GM21381 (cell line): ENCODE results near the gene IFITM2.
"Not testable (repeated sequence)": the region's sequence is repeated elsewhere in the genome, so short reads cannot be mapped to it uniquely, and the experiment has no call there.

ENCODE experiments used
- ATAC-seq: cut with Tn5 transposase; IDR thresholded peaks from one replicate; pipeline ENCODE4 v1.9.1; 2021; ENCODE audit warnings: mild to moderate bottlenecking, moderate library complexity; ENCODE audit not compliant: unreplicated experiment

Gene IFITM2

DNA sequence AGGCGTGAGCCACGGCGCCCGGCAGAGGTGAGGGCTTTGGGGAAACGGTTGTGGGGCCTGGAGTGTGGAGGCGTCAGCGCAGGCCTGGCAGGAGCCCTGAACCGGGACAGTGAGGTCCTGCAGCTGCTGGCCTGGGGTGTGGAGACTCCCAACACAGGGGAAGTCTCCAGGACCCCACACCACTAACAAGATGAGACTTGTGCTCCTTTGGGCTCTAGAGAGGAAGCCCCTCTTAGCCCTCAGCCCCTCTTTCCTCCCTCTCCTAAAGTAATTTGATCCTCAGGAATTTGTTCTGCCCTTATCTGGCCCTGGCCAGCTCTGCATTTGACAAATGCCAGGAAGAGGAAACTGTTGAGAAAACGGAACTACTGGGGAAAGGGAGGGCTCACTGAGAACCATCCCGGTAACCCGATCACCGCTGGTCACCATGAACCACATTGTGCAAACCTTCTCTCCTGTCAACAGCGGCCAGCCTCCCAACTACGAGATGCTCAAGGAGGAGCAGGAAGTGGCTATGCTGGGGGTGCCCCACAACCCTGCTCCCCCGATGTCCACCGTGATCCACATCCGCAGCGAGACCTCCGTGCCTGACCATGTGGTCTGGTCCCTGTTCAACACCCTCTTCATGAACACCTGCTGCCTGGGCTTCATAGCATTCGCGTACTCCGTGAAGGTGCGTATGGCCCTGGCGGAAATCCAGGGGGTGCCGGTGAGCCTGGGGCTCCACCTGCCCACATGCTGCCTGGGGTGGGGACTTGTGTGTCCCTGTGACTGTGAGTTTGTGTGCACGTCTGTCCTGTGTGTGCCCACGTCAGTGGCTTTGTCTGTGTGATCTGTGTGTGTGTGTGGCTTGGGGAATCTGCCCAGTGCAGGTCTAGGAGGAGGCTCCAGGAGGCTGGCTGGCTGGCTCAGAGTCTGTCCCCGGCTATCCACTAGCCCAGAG is at the start of gene IFITM2:
TSS of gene IFITM2 (plus strand) at position 51 of the 943 bp plus-strand sequence. CDS start at position 428, 377 bp downstream.
- not testable (repeated sequence) for ATAC-seq

DNA sequence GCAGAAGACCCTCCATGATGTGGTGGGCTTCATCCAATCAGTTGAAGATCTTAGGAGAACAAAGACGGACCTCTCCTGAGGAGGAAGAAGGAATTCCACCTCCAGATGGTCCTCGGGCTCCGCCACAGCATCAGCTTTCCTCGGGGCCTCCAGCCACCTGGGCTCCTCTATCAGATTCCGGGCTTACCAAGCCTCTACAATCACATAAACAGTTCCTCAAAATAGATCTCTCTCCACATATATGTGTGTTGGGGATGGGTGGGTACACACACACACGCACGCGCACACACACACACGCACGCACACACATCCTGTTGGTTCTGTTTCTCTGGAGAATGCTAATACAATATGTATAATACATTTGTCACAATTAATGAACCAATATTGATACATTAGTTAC is 48.2 kb upstream of the IFITM2 start:
- no peak for ATAC-seq

DNA sequence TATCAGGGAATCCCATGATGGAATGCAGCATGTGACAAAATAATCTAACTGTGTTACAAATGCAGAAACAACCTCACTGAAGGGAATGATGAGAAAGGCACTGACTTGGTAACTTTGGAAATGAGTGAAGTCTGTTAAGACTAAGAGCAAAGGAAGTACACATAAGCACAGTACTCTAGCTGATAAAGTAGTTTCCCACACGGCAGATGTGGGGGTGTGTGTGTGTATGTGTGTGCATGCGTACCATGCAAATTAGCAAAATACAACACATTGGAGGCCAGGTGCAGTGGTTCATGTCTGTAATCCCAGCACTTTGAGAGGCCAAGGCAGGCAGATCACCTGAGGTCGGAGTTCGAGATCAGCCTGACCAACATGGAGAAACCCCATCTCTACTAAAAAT is 46.0 kb upstream of the IFITM2 start:
- ATAC-seq = no peak

DNA sequence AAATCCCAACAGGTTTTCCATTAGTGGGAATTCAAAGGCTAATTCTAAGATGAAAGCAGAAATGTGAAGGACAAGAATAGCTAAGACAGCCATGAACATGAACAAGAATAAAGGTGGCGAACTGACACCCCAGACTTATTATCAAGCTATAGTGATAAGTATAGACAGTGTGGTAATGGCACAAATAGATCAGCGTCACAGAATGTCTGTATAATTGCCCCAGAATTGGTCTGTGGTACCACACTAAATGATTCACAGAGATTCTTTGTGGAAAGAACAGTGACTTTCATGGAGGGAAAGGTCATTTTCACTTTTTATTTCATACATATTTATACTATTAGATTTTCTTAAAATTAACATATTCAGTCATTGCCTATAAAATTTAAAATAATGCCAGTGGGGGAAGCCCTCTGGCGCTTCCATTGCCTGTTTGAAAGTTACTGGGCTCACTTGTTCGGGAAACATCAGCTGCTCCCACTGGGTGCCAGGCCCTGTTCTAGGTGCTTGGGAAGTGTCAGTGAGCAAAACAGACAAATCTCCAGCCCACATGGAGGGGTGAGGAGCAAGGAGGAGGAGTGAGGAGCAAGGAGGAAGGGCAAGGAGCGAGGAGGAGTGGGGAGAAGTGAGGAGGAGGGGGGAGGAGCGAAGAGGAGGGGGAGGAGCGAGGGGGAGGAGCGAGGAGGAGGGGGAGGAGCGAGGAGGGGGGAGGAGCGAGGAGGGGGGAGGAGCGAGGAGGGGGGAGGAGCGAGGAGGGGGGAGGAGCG is 40.8 kb upstream of the IFITM2 start:
- ATAC-seq = no peak

DNA sequence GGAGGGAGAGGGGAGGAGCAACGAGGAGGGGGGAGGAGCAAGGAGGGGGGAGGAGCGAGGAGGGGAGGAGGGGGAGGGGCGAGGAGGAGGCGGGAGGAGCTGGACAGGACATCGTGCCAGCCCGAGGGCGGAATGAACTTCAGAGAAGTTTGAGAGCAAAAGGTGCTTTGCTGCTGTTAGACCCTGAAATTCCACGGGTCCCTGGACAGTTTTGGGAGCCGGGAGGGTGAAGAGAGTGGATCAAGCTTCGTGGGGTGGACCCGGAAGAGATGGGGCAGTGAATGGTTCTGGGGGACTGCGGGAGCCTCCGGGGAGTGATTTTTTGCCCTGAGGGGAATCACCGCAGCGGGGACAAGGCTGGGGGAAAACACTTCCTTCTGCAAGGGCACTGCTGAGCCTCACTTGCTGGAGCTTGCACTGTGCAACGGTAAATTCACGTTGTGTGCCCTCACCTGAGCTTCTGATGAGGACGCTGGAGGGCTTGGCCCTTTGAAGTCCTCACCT is 40.1 kb upstream of the IFITM2 start:
- no peak for ATAC-seq

DNA sequence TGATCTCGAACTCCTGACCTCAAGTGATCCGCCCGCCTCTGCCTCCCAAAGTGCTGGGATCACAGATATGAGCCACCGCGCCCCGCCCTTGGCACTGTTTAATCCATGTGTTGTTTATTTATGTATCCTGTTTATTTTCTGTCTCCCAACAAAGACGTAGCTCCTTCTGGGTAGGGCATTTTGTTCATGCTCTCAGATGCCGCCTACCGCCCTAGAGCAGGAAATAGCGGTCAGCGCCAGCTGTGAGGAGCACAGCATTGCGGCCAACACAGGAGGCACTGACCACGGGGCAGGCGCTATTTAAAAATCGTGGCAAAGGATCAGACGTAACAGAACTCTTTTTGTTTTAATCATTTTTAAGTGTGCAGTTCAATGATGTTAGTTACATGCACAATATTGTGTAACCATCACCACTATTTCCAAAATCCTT is 38.9 kb upstream of the IFITM2 start:
- peak; percentile 52 for ATAC-seq

DNA sequence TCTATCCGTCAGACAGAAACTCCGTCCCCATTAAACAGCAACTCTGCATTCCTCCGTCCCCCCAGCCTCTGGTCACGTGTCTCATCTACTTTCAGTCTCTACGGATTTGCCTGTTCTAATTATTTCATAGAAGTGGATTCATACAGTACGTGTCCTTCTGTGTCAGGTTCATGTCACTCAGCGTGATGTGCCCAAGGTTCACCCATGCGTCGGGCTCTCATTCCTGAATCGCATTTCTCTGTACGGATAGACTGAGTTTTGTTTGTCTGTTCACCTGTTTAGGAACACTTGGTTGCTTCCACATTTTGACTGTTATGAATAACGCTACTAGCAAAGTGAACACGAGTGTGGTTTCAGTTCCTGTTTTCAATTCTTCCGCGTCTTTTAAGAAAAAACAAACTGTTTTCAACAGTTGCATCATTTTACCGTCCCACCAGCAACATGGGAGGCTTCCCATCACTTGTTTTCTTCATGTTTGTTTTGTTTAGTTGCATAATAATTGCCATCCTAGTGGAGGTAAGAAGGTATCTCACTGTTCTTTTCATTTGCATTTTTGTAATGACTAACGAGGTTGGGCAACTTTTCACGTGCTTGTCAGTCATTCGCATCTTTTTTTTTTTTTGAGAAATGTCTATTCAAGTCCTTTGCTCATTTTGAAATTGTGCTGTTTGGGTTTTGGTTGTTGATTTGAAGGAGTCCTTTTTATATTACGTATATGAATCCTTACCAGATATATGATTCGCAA is 38.3 kb upstream of the IFITM2 start:
- peak; percentile 74 for ATAC-seq

DNA sequence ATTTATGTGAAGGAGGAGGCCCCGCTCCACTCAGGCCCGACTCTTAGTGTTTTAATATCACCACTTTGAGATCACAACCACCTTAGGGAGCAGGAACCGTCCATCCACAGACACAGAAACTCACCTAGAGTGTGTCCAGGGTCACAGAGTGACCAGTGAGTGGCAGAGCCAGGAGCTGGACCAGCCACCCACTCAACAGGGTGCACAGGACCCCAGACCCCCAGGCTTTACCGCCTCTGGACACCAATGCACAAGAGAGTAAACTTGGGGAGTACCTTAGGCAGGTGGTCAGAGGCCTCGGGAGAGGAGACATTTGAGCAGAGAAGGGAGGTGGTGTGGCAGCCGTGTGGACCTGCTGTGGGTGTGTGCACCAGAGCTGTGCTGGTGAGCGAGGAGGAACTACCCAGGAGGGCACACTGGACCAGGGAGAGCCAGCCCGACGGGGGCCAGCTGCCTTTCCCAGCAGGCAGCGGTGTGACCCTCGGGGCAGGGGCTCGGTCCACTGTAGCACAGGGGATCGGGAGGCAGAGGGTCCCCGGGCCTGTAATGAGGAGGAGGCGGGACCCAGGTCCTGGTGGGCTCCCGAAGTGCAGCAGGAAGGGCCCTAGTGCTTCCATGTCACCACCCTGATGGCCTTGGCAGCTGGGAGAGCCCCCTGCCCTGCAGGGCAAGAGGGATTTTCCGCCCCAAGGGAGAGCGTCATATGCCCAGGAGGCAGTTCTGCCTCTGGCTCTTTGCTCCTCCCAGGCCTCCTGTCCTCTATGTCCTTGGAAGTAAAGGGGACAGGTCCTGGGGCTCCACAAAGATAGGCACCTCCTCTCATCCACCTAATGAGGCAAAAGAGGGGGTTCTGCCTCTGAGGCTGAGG is 36.9 kb upstream of the IFITM2 start:
- no peak for ATAC-seq

DNA sequence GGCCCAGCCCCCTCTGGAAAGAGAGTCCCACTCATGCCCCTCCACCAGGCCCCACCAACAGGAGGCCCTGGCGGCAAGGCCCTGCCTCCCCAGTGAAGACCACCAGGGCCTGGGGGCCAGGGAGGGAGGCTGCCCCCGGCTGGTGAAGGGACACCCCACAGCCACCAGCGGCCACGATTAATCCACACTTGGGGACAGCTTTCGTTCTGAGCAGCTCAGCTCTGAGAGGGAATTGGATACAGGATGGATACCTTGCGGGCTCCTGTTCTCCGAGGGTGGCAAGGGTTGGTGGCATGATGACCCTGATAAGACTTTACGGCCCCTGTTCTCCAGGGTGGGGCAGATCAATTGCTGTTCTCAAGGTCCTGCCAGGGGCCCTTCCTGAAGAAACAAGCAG is 36.3 kb upstream of the IFITM2 start:
- ATAC-seq = no peak

DNA sequence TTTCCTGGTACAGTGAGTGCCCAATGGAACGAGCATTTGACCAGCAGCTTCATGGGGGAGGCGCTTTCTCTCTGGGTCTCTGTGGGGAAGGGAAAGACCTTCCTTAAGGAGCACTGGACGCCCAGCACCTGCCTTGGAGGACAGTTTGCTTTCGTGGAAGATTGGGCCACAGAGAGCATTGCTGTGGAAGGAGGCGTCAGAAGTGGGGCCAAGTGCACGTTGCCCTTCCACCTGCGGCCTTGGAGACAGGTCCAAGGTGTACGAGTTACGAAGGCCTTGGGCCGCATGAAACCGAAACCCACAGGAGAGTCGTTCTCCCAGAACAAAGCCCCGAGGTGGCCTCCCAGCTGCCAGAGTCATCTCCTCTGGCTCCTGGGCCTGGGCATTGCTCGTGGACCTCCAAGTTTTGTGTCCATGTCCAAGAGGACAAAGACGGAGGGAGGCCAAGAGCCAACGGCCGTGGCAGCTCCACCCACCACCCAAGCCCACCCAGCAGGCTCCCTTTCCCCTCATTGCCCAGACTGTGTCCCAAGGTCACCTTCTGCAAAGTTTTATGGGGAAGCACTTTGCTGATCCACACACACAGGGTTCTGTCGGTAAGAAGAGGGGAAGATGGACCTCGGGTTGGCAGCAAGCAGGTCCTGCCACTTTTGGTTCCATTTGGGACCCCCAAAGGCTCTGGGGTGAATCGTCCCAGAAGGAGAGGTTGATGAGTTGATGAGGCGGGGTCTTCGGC is 35.3 kb upstream of the IFITM2 start:
- no peak for ATAC-seq

DNA sequence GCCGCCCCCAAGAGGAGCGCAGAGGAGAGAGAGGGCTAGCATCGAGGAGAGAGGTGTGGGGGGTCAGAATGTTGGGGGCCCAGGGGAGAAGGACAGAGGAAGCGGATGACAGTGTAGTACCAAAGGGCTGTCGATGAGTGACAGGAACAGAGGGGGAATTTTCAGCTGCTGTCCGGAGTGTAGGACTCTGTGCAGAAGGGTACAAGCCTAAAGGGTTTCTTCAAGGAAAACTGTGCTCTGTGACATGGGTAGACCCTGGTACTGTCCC is 34.8 kb upstream of the IFITM2 start:
- no peak for ATAC-seq

DNA sequence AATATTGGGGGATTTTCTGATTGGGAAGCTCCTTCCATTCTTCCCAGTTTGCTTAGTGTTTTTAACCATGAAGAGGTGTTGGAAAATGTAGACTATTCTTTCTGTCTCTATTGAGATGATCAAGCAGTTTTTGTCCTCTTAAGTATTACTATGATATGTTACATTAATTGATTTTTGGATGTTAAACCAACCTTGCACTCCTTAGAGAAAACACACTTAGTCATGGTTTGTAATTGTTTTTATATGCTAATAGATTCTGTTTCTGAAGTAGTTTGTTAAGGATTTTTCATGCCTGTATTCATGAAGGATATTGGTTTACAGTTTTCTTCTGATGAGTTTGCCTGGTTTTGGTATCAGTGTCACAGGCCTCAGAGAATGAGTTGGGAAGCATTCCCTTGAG is 31.4 kb upstream of the IFITM2 start:
- no peak for ATAC-seq

DNA sequence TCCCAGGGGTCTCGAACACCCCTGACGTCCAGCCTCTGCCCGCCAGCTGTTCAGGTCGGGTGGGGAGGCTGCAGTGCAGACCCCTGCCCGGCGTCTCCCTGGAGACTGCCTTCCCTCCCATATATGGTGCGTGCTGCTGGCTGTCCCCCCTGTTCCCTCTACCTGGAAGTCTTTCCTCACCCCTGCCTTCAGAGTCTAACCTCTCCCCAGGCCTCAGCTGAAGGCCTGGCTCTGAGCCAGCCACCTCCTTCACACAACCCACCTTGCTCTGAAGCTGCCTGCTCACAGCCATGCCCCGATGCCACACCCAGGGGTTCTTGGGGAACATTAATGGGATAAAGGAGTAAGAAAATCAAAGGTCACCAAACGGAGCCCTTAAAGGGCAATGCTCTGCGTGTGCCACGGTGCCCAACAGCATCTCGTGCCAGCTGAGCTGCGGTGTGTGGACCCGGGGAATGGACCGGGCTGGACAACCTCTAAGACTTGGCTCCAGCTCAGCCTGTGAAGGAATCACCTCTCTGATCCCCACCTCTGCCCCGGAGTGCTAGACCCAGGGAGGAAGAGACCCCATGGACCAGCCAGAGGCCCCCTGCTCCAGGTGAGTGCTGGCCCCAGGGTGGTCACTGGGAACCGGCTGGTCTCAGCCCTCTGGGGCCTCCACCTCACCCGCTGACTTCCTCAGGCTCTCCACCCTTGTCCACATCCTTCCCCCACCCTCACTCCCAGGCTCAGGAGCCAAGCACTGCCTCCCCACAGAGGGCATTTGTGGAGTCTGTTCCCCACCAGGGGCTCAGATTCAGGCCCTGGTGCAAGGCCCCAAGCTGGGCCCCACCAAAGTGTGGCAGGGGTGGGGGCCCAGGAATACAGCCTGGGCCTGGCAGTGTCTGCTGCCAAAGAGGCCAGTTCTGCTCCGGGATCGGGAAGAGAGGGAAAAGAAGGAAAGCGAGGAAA is 29.3 kb upstream of the IFITM2 start, which contains the start of gene NLRP6:
TSS of gene NLRP6 (plus strand) at position 407 of the 951 bp plus-strand sequence. CDS start at position 570, 163 bp downstream.
- no peak for ATAC-seq

DNA sequence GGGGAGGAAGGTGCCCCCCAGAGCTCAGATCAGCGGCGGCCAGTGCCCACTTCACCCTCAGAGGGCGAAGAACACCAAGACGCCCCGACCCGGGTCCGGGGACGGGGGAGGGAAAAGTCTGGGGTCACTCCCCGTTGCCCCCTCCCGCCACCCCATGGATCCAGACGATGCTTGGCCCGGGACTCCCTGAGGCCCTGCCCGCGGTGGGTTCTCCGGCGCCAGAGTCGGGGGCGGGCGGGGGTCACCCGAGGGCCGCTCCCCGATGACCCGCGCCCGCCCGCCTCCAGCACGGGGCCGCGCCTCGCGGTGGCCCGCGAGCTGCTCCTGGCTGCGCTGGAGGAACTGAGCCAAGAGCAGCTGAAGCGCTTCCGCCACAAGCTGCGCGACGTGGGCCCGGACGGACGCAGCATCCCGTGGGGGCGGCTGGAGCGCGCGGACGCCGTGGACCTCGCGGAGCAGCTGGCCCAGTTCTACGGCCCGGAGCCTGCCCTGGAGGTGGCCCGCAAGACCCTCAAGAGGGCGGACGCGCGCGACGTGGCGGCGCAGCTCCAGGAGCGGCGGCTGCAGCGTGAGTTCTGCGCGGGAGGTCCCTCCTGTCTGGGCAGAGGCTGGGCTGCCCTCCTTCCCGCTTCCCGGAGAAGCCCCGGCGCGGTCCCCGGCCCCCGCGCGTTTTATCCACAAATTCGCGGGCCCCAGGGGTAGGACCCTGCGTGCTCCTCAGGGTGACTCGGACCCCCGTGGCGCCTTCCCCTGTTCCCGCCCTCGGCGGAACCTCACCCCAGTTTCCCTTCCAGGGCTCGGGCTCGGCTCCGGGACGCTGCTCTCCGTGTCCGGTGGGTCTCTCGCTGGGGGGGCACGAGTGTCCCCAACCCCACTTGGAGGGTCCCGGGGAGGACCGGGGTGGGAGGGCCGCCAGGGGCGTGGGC is 28.3 kb upstream of the IFITM2 start:
- ATAC-seq = no peak

DNA sequence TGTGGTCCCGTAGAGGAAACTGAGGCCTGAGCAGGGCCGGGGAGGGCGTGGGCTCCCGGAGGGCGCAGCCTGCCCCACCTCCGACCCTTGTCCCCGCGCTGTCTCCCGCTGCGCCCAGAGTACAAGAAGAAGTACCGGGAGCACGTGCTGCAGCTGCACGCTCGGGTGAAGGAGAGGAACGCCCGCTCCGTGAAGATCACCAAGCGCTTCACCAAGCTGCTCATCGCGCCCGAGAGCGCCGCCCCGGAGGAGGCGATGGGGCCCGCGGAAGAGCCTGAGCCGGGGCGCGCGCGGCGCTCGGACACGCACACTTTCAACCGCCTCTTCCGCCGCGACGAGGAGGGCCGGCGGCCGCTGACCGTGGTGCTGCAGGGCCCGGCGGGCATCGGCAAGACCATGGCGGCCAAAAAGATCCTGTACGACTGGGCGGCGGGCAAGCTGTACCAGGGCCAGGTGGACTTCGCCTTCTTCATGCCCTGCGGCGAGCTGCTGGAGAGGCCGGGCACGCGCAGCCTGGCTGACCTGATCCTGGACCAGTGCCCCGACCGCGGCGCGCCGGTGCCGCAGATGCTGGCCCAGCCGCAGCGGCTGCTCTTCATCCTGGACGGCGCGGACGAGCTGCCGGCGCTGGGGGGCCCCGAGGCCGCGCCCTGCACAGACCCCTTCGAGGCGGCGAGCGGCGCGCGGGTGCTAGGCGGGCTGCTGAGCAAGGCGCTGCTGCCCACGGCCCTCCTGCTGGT is 27.5 kb upstream of the IFITM2 start:
- no peak for ATAC-seq

DNA sequence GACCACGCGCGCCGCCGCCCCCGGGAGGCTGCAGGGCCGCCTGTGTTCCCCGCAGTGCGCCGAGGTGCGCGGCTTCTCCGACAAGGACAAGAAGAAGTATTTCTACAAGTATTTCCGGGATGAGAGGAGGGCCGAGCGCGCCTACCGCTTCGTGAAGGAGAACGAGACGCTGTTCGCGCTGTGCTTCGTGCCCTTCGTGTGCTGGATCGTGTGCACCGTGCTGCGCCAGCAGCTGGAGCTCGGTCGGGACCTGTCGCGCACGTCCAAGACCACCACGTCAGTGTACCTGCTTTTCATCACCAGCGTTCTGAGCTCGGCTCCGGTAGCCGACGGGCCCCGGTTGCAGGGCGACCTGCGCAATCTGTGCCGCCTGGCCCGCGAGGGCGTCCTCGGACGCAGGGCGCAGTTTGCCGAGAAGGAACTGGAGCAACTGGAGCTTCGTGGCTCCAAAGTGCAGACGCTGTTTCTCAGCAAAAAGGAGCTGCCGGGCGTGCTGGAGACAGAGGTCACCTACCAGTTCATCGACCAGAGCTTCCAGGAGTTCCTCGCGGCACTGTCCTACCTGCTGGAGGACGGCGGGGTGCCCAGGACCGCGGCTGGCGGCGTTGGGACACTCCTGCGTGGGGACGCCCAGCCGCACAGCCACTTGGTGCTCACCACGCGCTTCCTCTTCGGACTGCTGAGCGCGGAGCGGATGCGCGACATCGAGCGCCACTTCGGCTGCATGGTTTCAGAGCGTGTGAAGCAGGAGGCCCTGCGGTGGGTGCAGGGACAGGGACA is 26.7 kb upstream of the IFITM2 start:
- no peak for ATAC-seq
